SK-N-MC (cell line): ENCODE results near the gene ITPRIP.
A peak's percentile ranks its signal among the peaks of the same experiment; 100 is the strongest.

Experiments
- DNase-seq: peaks from one replicate; pipeline ENCODE4 v3.0.0-alpha.2; 2011; ENCODE audit warnings: low read depth, low spot score
- H3K27ac ChIP-seq: fragments of 200-600 bp; sonication (generic); 2 replicates; pipeline ENCODE4 v1.5.1; 2016; ENCODE audit warnings: mixed run types
- H3K36me3 ChIP-seq: fragments of 200-600 bp; sonication (generic); 2 replicates; pipeline ENCODE4 v1.6.1; 2017; ENCODE audit warnings: antibody characterized with exemption, low read length, mixed read lengths; ENCODE audit not compliant: insufficient read depth
- H3K4me3 ChIP-seq: fragments of 200-600 bp; sonication (generic); 2 replicates; pipeline ENCODE4 v1.5.1; 2016
- H3K9ac ChIP-seq: fragments of 200-600 bp; sonication (generic); 2 replicates; pipeline ENCODE4 v1.8.0; 2017; ENCODE audit warnings: mixed run types, mixed read lengths; ENCODE audit not compliant: insufficient read length
- H3K9me3 ChIP-seq: fragments of 200-600 bp; sonication (generic); 2 replicates; pipeline ENCODE4 v1.6.1; 2017; ENCODE audit warnings: low read depth, mild to moderate bottlenecking, antibody characterized with exemption, low read length, moderate library complexity, mixed read lengths
- EZH2 ChIP-seq: fragments of 200-600 bp; sonication (generic); IDR thresholded peaks from one replicate; pipeline ENCODE4 v1.6.1; 2017; ENCODE audit warnings: antibody characterized with exemption
- FOXP2 ChIP-seq: optimal IDR thresholded peaks from 2 replicates; pipeline ENCODE3; 2011; ENCODE audit warnings: mild to moderate bottlenecking, moderate library complexity; ENCODE audit not compliant: insufficient read depth; ENCODE audit errors: extremely low read length, control extremely low read depth
- POLR2AphosphoS5 ChIP-seq: IDR thresholded peaks from 2 replicates; pipeline ENCODE4 v1.6.1; 2012; ENCODE audit warnings: mild to moderate bottlenecking, low read depth, low read length, borderline replicate concordance

ITPRIP gene

GRCh38 chr10:104329735-104330134 lies 8.5 kb downstream of the ITPRIP start:
- no peak for DNase-seq
- Histone ChIP-seq H3K36me3 (no peaks in the 10 kb centered on the region), H3K4me3 (no peak overlapping the region), H3K27ac (peak overlapping the region; percentile 68), H3K9me3 (no peaks in the 10 kb centered on the region), H3K9ac (no peak overlapping the region)
- no peak for TF ChIP-seq FOXP2
- TF ChIP-seq EZH2: no peak
- TF ChIP-seq POLR2AphosphoS5: no peak

GRCh38 chr10:104328896-104329710 lies 9.2 kb downstream of the ITPRIP start:
- DNase-seq: no peak
- Histone ChIP-seq H3K36me3 (no peaks in the 10 kb centered on the region), H3K27ac (peak overlapping the region; percentile 68), H3K9ac (peak overlapping the region; percentile 45), H3K4me3 (peak overlapping the region; percentile 53), H3K9me3 (no peaks in the 10 kb centered on the region)
- TF ChIP-seq FOXP2: no peak
- TF ChIP-seq POLR2AphosphoS5: no peak
- no peak for TF ChIP-seq EZH2

GRCh38 chr10:104328646-104328895 lies 9.7 kb downstream of the ITPRIP start:
- Histone ChIP-seq H3K36me3 (no peaks in the 10 kb centered on the region), H3K9ac (peak overlapping the region; percentile 45), H3K9me3 (no peaks in the 10 kb centered on the region), H3K4me3 (peak overlapping the region; percentile 53), H3K27ac (peak overlapping the region; percentile 68; the same call in 1 of the 2 replicates)
- no peak for TF ChIP-seq POLR2AphosphoS5
- TF ChIP-seq FOXP2: no peak
- no peak for DNase-seq

GRCh38 chr10:104327745-104328645 lies 10.3 kb downstream of the ITPRIP start:
- Histone ChIP-seq H3K9me3 (no peaks in the 10 kb centered on the region), H3K9ac (peak overlapping the region; percentile 45), H3K27ac (no peak overlapping the region), H3K4me3 (peak overlapping the region; percentile 53), H3K36me3 (no peaks in the 10 kb centered on the region)
- no peak for DNase-seq
- no peak for TF ChIP-seq FOXP2
- TF ChIP-seq EZH2: no peak
- no peak for TF ChIP-seq POLR2AphosphoS5

DNA sequence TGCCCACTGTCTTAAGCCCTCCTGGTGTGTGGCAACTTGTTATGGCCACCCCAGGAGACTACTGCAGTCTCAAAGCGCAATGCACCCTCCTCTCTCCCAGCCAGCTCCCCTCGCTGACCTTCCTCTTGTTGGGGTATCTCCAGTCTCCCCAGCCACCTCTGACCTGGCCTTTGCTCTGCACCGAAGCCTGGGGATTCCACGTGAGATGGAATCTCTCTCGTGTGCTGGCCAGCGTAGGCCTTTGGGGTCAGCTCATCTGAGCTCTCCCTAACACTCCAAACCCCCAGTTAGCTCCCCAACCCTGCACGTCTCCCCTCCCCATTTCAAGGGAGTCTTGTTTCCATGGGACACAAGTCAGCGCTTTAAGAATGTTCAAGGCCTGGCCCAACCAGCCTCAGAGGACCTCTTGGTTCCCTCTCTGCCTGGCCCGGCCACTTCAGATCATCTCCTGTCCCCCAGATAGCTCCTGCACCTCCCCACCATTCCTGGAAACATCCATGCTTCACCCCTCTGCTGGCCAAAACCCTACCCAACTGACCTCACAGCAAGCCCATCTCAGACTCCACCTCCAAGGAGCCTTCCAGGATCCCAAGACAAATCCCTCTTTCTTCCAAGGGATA lies 11.2 kb downstream of the ITPRIP start:
- H3K4me3 ChIP-seq: no peak overlapping the region
- no peak overlapping the region for H3K9ac ChIP-seq
- TF ChIP-seq POLR2AphosphoS5 (no peak), EZH2 (no peak), FOXP2 (no peak)
- H3K36me3 ChIP-seq: no peaks in the 10 kb centered on the region
- no peak overlapping the region for H3K27ac ChIP-seq
- no peaks in the 10 kb centered on the region for H3K9me3 ChIP-seq
- no peak for DNase-seq

DNA sequence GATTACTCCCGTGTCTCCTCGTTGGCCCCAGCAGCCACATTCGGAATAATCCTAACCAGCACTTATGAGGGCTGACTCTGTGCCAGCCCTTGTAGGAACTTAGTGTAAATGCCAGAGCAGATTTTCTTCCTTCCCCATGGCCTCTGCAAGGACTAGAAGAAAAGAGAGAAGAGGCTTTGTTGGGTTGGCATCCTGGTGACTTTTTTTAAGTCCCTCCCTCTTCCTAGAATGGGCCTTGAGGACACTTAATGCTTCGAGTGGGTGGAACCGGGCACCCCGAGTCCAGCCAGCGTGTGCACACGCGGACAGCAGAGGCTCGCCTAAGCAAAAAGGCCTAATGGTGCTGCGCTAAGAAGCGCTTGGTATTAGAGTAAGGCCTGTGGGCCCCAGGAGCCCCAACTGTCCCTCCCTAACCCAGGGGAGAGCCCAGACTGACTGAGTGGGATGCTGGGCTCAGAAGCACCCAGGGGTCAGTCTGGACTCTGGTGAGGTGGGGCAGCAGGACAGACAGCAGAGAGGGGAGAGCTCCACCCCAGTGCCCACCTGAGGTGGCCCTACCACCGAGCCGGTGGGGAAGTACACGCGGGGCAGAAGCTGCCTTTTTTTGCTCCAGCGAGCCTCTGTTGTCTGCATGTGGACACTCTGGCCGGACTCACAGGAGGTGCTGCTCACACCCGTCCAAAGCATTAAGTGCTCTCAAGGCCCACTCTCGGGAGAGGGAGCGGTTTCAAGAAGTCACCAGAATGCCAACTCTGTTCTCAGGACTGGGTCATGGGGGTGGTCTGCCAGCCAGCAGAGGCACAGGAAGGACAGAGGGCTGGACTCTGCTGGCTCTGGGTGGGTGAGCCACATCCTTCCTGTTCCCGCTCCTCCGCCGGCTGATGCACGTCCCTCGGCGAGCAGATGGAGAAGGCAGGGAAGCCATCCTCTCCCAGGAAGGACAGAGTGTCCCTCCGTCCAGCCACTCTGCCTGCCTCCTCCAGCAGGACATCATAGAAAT lies 12.5 kb downstream of the ITPRIP start:
- TF ChIP-seq FOXP2 (no peak), POLR2AphosphoS5 (no peak), EZH2 (no peak)
- Histone ChIP-seq H3K9me3 (no peaks in the 10 kb centered on the region), H3K4me3 (no peak overlapping the region), H3K36me3 (no peaks in the 10 kb centered on the region), H3K9ac (no peak overlapping the region), H3K27ac (no peak overlapping the region)
- DNase-seq: no peak

GRCh38 chr10:104324931-104325330 lies 13.3 kb downstream of the ITPRIP start:
- Histone ChIP-seq H3K4me3 (no peak overlapping the region), H3K36me3 (no peaks in the 10 kb centered on the region), H3K9ac (no peak overlapping the region), H3K9me3 (no peaks in the 10 kb centered on the region), H3K27ac (no peak overlapping the region)
- TF ChIP-seq EZH2: no peak
- no peak for TF ChIP-seq POLR2AphosphoS5
- TF ChIP-seq FOXP2: no peak
- no peak for DNase-seq

GRCh38 chr10:104324221-104324686 lies 14.0 kb downstream of the ITPRIP start:
- no peak for TF ChIP-seq FOXP2
- no peak for TF ChIP-seq POLR2AphosphoS5
- Histone ChIP-seq H3K4me3 (no peak overlapping the region), H3K9ac (no peak overlapping the region), H3K36me3 (no peaks in the 10 kb centered on the region), H3K9me3 (no peaks in the 10 kb centered on the region), H3K27ac (no peak overlapping the region)
- DNase-seq: no peak
